Measurements from ENCODE around the gene SLC25A22.

GRCh38 chr11:794013-794765, 3.9 kb downstream of the SLC25A22 start:
- TF ChIP-seq CTCF (IDR thresholded peaks at IDR 0.05) (no peak), POLR2A (IDR thresholded peaks at IDR 0.05) (no peak)
